Inferior parietal cortex (tissue), 1 donor: ENCODE data around the gene ANKRD12.
"Not testable (repeated sequence)": the region's sequence is repeated elsewhere in the genome, so short reads cannot be mapped to it uniquely, and the experiment has no call there.

ENCODE experiments used
- DNase-seq: peaks from one replicate; pipeline ENCODE4 v3.0.0-alpha.2; 2016; ENCODE audit errors: extremely low spot score

The ANKRD12 gene

DNA sequence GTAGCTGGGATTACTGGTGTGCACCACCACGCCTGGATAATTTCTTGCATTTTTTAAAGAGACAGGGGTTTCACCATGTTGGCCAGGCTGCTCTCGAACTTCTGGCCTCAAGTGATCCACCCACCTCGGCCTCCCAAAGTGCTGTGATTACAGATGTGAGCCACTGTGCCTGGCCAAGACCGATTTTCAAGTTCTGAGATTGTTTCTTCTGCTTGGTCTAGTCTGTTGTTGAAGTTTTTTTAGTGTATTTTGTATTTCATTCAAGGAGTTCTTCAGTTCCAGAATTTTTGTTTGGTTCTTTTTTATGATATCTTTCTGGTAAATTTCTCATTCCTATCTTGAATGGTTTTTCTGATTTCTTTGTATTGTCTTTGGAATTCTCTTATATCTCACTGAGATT, 96.4 kb downstream of the ANKRD12 start:
- no peak for DNase-seq

DNA sequence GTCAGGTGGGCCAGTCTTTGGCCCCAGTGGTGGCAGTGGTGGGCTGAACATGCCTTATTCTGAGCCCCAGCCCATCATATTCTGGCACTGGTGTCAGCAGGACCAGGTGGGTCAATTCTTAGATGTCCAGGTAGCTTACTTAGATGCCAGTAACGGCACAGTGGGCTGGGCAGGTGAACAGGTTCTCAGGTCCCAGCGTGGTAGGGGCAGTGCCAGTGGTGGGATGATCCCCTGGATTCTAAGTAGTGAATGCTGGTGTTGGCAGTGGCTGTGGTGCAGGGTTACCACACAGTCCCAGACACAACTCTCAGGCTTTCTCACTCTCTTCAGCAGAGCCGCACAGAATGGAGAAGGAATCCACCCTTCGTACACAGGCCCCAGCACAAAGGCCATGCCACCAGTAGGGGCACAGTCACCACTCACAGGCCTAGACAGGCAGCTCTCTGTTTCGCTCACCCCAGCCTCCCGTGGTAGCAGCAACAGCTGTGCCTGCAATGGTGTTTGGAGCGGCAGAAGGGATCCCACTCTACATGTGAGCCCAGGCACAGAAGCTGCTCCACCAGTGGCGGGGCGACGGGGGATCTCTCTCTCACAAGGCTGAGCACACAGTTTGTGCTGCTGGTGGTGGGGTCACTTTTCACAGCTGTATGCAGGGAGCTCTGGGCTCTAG, 97.3 kb downstream of the ANKRD12 start:
- no peak for DNase-seq

DNA sequence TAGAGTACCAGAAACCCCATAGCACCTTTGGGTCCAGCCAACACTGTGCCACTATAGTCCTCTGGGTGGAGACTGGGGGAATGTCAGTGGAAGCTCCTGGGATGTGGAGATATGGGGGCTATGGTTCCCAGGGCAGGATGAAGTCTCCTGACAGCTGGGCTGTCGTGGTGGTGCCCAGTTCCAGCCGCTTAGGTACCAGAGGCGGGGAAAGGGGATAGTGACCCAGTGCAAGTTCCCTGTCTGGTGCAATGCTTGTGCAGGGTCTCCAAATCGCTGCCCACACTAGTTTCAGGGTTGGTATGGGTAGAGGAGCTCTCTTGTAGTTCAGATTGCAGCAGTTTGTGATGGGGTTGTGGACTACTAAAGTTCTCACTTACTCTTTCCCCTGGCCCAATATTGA, 97.9 kb downstream of the ANKRD12 start:
- DNase-seq, result no peak

DNA sequence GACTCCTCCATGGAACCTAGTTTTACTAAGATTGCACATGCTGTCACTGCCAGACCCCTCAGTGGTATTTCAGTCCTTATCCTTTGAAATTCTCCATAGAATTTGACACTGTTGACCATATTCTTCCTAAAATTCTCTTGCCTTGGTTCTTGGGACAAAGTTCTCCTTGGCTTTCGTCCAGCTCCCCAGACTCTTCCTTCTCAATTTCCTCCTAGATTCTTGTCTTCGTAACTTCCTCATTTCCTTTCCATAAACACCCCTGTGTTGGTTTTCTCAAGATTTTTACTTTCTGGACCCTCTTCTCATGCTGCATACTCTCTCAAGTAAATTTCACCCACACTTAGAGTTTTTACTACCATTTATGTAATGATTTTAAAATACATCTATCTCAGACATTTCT, 101.4 kb downstream of the ANKRD12 start:
- no peak for DNase-seq

DNA sequence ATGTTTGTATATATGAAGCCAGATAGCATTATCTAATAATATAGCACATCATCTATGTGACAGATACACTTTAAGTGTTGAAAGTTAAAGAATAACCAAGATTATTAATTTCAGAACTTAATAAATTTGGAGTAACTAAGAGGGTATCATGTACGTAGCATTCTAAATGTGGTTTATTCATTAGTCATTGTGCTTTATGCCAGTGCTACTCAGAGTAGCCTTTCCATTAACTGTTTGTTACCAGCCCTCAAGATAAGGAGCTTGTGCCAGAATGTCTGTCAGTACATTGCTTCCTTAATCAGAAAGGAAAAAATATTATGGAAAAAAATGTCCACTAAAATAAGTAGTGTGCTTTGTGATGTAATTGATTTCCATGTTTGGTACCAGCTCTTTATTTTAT, 103.1 kb downstream of the ANKRD12 start:
- no peak for DNase-seq

DNA sequence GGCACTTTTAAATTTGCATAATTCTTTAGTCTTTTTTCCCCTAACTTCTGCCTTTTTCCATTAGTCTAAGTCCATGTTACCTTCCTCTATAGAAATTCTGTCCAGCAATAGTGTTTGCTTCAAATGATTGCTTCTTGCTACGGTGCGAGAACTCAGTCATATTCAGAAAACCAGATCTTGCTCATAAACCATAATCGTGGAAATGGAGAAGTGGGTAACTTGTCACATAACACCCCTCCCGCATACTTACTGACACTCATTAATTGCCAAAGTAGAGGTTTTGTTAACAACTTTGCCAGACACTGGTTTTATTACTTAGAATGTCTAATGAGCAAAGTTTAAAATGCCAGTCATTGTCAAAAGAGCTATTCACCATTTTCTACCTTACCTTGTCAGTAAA, 103.7 kb downstream of the ANKRD12 start:
- DNase-seq, result no peak

DNA sequence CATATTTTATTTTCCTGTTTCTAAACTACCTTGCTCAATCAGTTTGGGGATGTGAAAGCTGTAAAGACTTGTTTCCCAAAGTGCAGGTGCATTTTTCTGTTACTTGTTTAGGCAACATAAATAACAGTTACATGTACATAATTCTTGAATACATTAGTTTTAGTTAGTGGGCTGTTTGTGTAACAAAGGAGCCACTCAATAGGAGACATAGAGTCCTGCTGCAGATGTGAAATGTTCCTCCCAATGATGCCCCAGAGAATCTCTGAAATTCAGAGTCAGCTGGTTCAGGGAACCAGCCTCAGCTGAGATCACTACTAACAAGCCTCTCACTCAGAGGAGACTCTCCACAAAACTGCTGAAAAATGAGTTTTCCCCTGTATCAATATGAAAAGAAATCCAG, 106.4 kb downstream of the ANKRD12 start:
- peak; percentile 8 for DNase-seq

DNA sequence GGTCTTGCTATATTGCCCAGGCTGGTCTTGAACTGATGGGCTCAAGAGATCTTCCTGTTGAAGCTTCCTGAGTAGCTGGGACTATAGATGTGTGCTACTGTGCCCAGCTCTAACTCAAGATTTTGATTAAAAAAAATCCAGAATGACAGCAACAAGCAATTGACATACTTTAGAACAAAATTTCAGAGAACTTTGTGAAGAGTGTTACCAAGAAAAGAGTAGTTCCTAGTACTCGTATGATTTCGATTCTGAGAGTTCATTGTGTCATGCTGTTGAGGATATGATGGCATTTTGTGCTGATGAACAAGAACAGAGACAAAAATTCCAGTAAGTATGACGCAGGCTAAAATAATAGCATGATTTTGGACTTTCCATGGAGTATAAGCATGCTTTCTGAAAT, 107.8 kb downstream of the ANKRD12 start:
- no peak for DNase-seq

DNA sequence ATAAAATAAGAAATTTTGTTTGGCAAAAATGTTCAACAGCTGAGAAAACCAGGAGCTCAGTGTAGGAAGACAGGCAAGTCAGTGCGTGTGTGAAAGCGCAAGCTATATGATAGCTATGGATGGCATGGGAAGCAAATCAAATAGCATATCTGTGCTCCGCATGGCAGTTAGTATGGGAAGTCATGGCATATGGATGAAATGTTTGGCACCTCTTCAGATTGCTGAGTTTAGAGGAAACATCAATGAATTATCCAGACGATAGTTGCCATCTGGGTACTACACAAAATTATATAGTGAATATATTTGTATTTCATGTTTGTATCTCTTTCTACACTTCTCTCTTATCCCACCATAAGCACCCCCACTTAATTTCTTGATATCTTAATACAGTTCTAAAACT, 112.1 kb downstream of the ANKRD12 start:
- no peak for DNase-seq

DNA sequence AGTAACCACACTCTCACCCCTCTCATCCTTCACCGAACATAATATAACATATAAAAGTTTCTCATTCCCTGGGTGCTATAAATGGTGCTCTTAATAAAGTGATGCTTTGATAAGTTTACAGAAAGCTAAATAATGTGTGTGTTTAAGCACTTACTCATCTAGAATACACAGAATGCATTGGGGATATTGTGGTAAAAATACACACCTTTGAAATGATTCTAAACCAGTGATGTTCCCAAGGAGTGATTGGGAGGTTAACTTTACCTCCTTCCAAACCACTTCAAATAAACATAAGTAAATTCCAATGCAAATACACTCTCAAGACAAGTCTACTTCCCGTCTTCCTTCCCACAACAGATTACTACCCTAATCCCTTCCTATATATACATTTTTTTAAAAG, 112.7 kb downstream of the ANKRD12 start:
- DNase-seq, result no peak

DNA sequence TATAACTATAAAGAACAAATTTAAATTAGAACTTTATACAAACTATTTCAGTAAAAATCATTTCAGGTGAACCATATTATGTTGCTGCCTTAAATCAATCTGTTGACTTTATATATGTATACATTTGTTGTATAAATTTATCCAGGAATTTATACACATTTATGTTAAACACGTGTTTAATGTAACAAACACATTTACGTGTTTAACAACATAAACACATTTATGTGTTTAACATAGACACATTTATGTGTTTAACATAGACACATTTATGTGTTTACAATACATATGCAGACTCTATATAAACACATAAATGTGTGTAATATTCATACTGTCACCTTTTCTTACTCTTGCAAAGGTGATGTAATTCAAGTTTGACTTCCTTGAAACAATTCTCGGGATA, 122.6 kb downstream of the ANKRD12 start:
- DNase-seq, result no peak

DNA sequence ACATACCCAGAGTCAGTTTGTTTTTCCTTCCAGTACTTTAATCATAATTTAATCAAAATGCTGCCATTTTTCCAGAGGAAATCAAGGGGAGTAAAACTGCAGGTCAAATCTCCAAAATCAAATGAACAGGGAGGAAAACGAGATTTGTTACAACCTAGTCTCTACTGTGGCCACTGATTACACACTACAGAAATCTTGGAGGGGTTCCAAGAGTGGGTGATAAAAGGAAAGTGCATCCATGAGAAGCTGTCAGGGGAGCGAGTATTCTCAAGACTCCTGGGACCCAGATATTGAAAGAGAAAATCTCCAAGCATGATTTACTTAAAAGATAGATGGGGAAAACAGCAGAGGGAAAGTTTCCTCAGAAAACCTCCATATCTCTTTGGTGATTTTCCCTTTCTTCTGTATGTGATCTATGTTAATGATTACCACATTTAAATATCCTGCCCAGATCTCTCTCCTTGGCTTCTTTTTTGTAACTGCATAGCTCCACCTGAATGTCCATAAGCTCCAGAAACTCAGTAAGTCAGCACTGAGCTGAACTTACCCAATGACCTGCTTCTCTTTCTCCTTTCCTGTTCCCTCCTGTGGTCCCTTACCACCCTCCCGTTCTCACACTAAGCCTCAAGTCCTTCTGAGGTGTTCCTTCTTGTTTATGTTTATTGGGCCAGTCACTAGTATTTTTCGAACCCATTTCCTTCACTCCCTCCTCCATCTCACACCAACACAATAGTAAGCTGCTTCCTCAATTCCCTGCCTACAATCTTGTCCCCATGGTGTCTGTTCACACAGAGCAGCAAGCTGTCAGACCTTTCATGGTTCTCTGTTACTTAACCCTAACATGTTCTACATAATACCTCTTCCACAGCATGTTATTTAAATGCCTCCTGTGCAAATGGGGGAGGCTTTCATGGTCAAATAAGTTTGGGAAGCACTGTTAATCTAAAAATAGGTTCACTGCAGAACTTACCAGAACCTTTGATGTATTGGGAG, 124.1 kb downstream of the ANKRD12 start:
- DNase-seq, result no peak

DNA sequence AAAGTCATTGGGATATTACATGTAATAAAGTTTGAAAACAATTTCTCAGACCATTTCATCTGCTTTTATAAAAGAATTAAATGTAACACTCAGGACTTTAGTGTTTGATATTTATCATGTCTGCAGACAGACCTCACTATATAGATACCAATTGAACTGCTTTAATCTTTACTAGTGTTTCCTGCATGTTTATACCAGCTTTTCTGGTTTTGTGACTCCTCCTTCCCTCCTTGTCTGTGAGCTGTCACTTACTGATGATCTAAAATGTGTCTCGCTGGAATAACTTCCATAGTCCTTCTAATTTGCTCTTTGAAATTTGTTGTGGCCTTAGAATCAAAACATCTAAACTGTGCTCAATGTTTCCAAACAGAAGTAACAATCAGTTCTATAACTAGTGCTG, 126.7 kb downstream of the ANKRD12 start:
- no peak for DNase-seq

DNA sequence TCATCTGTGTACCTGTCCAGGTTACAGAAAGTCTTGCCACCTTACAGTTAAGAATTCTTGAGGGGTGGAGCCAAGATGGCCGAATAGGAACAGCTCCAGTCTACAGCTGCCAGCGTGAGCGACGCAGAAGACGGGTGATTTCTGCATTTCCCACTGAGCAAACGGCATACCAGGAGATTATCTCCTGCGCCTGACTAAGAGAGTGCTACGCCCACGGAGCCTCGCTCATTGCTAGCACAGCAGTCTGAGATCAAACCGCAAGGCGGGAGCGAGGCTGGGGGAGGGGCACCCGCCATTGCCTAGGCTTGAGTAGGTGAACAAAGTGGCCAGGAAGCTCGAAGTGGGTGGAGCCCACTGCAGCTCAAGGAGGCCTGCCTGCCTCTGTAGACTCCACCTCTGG, 128.2 kb downstream of the ANKRD12 start:
- not testable (repeated sequence) for DNase-seq

DNA sequence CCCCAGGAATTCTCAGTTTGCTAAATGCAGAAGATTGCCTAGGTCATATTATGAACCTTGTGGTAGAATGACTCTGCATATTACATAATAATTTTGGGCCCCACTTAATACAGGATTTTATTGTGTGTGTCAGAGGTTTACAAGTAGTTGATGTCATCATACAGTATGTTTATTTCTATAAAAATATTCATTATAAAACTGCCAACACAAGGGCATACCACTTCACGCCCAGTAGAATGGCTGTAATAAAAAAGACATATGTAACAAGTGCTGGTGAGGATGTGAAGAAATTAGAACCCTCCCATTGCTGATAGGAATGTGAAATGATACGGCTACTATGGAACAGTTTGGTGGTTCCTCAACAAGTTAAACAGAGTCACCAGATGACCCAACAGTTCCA, 136.6 kb downstream of the ANKRD12 start:
- DNase-seq, result no peak

DNA sequence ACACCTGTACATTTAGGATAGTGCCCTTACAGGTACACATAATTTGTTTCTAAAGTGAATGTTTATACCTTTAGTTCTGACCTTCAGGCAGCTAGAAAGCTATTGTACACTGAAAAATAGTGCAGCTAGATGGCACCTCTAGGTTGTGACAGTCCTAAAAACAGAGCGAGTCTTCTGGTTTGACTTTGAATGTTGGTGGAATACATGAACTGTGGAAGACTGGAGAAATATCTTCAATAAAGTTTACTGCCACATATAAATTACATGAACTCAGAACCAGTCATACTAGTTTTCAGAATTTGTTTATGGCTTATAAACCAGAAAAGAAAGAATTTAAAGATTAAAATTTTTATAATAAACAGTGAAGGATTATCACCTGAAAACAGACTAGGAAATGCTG, 139.3 kb downstream of the ANKRD12 start:
- no peak for DNase-seq

DNA sequence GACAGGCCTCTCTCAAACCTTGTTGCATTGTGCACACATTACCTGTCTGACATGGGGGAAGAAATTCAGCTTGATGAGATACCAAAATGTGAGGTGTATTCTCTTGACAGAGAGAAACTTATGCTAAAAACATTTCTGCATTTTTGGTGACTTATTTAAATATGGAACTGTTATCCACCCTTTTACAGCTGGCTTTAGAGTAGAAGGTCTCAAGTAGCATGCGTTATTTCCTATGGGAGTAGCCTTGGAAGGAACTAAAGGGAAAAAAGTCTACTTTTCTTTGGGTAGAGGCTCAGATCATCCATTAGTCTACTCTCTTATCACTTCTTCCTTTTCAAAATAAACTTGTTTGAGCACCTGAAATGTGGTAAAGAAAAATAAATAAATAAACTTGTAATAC, 141.4 kb downstream of the ANKRD12 start:
- DNase-seq, result no peak

DNA sequence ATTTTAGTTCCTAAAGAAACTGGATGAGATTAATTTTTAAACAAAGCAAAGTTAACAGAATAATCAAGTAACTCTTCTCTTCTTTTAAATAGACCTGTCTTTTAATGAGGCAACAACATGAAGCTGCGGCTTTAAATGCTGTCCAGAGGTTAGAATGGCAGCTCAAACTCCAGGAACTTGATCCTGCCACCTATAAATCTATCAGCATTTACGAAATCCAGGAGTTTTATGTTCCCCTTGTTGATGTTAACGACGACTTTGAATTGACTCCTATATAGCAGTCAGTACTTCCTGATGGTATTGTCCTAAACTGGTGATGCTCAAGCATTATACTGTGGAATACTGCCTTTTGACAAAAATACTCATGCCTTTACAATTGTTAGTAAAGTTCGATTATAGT, 144.3 kb downstream of the ANKRD12 start:
- no peak for DNase-seq

DNA sequence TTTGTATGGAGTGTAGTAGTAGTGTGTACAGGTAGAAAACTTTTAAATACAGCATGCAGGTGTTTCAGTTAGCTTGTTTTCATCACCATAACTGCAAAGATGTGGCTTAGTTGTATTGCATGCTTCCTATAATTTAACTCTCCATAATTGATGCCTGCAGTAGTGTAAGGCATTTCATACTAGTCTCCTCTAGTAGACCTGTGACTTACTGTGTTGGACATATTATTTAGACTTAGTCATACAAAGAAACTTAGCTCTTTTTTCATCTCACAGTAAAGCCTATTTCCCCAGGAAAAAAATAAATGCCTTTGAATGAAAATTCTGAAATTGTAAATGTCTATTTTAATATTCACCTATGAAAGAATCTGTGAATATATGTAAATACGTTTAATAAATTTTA, 145.2 kb downstream of the ANKRD12 start:
- DNase-seq, result no peak

DNA sequence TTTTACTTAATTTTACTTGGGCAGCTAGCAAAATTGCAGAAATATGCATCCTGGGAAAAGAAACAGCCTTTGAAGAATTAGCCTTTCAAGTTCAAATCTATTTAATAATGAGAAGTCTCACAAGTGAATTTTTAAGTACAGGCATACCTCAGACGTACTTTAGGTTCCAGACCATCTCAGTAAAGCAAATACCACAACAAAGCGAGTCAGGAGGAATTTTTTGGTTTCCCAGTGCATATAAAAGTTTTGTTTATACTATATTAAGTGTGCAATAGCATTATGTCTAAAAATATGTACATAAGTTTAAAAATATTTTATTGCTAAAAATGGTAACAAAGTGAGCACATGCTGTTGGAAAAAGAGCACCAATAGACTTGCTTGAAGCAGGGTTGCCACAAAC, 147.2 kb downstream of the ANKRD12 start:
- no peak for DNase-seq

DNA sequence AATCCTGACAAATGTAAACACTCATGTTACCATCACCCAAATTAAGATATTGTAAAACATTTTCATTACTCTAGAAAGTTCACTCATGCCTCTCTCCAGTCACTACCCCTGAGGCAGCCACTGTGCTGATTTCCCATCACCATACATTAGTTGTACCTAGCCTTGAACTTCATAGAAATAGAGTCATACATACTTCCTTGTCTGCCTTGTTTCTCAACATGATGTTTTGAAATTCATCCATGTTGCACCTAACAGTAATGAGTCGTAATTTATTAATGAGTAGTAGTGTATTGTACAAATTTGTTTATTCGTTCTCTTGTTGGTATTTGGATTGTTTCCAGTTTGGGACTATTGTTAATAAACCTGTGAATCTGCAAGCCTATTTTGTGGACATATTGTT, 149.0 kb downstream of the ANKRD12 start:
- no peak for DNase-seq

DNA sequence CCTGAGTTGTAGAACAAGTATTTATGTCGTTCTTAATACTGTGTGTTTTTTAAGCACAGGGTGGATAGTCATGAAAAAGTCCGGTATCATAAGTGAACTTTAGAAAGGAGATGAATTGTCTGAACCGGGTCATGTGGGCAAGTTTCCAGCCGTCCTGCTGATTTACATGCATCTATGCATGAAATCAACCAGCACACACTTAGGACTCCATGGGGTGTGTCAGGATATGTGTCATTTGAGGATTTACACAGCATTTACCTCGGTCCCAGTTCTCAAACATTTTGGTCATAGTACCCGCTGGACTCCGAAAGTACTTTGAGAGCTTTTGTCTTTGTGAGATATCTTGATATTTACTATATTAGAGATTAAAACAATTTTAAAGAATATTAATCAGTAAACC, 150.5 kb downstream of the ANKRD12 start:
- DNase-seq, result no peak

DNA sequence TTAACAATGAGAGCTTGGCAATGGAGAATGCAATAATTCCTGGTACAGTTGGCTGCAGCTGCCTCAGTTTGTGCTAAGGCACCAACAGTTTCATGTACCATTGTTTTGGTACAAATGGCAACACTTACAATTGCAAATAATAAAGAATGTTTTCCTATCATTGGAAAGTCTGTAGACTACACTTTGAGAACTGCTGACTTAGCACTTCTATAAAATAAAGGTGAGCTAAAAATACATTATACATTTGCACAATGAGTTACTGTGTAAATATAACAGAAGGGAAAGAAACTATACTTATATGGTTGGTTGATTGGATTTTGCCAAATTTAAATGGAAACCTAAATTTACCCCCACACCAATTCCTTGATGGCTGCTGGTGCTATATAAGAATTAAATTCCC, 153.1 kb downstream of the ANKRD12 start:
- no peak for DNase-seq
